GM13977 (cell line): ENCODE data around the gene ZNF280C.

Experiments used
- DNase-seq: peaks from one replicate; pipeline ENCODE4 v3.0.0; 2012; ENCODE audit warnings: low spot score
- in situ Hi-C: fragments of 300-500 bp; cut with MboI; formaldehyde crosslinking; loops from one replicate; pipeline ENCODE4 v1.12.0; 2022; ENCODE audit warnings: low sequenced_read_pairs, low pct_unique_long_range_greater_than_20kb, mixed read lengths, inconsistent platforms; ENCODE audit not compliant: unreplicated experiment
- TF ChIP-seq, protein P1 (sequence below): IDR thresholded peaks from 2 replicates; pipeline ENCODE4 v1.5.1; 2012; ENCODE audit warnings: mild to moderate bottlenecking, control low read depth; ENCODE audit not compliant: insufficient read depth; ENCODE audit errors: extremely low read depth, missing control alignments

Gene ZNF280C

DNA sequence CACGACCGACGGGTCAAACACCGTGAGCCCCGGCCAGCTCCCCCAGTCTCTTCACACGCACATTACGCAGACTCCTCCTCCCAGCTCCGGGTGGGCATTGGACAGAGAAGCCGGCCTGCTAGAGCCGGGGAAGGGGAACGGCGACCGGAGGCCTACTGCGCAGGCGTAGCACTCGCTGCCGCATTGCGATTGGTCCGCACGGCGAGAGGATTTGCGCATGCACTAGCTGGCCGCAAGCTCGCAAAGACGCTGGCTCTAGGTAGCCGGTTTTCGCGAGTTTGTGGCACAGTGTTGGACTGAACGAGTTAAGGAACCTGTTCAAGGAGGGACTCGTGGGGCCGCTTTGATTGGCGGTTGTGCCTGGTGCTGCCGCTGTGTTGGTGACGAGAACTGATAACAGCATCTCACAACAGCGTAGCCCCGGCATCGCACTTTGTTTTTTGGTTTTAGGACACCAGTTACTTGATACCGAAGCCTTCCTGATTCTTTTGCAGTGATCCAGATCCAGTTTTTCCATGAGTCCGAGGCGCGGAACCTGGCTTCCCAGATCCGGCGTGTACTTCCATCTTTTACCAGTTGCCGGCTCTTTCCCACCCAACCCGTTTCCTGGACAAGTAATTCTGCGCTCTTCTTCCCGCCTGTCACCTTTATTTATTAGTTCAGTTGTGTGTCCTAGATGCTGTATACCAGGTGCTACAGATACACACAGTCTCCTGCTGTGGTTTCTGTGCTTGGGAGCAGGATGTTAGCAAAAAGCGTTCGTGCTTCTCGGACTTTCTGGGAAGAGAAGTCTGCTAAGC lies 102.8 kb downstream of the ZNF280C start, which contains the start of gene AIFM1:
TSS of gene AIFM1 (minus strand) at position 139 of the 800 bp plus-strand sequence. CDS start 185 bp downstream, outside the sequence.
- TF ChIP-seq, protein P1, sequence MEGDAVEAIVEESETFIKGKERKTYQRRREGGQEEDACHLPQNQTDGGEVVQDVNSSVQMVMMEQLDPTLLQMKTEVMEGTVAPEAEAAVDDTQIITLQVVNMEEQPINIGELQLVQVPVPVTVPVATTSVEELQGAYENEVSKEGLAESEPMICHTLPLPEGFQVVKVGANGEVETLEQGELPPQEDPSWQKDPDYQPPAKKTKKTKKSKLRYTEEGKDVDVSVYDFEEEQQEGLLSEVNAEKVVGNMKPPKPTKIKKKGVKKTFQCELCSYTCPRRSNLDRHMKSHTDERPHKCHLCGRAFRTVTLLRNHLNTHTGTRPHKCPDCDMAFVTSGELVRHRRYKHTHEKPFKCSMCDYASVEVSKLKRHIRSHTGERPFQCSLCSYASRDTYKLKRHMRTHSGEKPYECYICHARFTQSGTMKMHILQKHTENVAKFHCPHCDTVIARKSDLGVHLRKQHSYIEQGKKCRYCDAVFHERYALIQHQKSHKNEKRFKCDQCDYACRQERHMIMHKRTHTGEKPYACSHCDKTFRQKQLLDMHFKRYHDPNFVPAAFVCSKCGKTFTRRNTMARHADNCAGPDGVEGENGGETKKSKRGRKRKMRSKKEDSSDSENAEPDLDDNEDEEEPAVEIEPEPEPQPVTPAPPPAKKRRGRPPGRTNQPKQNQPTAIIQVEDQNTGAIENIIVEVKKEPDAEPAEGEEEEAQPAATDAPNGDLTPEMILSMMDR: no peak
- peak; percentile 83 for DNase-seq
- in situ Hi-C loops: no loop called here

DNA sequence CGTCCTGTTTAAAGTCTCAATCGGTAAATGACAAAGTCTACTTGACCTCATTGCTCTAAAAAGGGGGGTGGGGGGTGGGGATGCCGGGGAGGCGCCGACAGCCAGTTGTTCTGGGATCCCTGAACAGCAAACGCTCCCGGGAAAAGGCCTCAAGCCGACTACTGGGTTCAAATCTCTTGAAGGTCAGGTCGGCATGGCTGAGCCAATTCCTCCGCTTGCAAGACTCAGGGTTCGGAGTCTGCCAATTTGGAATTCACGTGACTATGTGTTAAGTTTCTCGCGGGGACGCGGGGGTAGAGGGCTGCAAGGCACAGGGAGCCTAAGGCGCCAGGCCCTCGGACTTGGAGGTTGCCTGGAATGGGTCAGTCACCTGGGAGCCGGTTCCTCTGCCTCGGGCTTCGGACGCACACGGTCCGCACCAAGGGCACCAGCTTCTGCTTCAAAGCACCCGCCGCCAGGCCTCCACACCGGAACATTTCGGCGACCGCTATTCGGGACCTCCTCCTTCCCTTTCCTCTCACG lies 103.5 kb downstream of the ZNF280C start:
- in situ Hi-C loops: no loop called here
- no peak for DNase-seq

DNA sequence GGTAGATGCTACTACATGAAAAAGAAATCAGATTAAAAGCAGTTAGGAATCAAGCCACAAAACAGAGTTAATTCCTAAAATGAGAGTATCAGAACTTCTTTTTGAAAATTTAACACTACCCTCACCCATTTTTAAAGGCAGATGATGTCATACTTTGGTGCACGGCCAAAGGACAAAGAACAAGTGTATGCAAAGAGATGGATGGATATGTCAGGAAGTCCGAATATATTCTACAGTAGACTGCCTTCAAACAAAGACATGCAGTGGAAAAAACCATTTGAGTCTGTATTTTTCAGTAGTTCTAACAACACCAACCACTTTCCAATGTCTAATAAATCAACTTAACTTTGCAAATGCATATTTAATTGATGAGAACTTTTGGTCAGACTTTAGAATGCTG lies 105.3 kb downstream of the ZNF280C start:
- in situ Hi-C loops: no loop called here
- TF ChIP-seq, protein P1: no peak
- DNase-seq: no peak

More for the DNA sequence above, 103.5 kb downstream of the ZNF280C start:
- TF ChIP-seq, protein P1: no peak

DNA sequence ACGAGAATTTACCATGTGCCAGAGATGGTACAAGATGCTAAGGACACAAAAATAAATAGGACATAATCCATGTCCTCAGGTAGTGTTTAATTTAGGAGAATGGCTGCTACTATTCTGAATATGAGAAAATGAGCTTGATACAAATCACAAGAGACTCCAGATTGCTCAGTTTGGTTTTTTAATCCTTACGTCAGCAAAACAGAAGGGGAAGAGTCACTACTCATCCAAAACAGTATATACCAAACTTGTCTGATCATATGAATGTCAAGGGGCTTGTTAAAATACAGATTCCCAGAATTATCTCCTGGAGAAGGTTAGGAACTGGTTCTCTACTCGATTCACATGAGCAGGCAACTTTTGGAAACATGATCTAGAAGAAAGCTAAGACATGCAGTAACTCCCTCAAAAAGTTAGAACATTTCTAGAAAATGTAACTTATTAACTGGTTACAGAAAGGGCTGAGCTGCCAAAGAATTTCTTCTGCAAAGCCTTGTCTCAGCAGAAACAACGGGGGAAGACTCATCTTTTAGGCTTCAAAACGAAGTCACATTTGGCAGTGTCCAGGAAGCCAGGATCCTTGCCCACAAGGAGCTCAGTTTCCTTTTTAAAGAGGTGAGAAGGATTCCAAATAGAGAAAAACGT lies 106.5 kb downstream of the ZNF280C start:
- DNase-seq: no peak
- in situ Hi-C loops: no loop called here
- TF ChIP-seq, protein P1: no peak

DNA sequence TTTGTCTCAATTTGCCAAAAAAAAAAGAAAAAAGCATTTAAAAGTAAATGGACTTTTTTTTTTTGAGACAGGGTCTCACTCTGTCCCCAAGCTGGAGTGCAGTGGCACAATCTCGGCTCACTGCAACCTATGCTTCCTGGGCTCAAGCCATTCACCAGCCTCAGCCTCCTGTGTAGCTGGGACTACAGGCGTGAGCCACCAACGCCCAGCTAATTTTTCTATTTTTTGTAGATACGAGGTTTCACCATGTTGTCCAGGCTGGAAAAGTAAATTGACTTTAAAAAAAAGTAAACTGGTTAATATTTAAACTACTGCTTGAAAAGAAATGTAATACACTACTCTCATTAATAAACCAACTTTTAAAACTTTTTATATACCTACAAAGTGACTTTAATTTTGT lies 108.9 kb downstream of the ZNF280C start:
- in situ Hi-C loops: no loop called here
- TF ChIP-seq, protein P1: no peak
- no peak for DNase-seq

DNA sequence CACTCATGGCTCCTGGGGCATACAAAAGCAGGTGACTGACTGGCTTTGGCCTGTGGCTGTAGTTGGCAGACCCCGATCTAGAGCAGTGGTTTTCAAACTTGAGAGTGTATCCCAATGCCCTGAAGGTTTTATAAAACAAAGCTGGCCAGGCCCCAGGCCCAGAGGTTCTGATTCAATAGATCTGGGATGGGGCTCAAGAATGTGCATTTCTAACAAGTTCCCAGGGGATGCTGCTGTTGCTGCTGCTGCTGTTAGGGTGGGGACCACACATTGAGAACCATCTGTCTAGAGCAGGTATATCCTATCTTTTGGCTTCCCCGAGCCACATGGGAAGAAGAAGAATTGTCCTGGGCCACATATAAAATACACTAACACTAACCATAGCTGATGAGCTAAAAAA lies 110.4 kb downstream of the ZNF280C start:
- no peak for DNase-seq

More for the DNA sequence above, 110.4 kb downstream of the ZNF280C start:
- in situ Hi-C loops: no loop called here
- TF ChIP-seq, protein P1: no peak
